GM19438 (cell line): ENCODE measurements around the gene AGBL4.
"Not testable (repeated sequence)": the region's sequence is repeated elsewhere in the genome, so short reads cannot be mapped to it uniquely, and the experiment has no call there.

Experiments used
- ATAC-seq: cut with Tn5 transposase; IDR thresholded peaks from one replicate; pipeline ENCODE4 v1.9.1; 2021; ENCODE audit warnings: low read depth; ENCODE audit not compliant: unreplicated experiment

AGBL4 gene

DNA sequence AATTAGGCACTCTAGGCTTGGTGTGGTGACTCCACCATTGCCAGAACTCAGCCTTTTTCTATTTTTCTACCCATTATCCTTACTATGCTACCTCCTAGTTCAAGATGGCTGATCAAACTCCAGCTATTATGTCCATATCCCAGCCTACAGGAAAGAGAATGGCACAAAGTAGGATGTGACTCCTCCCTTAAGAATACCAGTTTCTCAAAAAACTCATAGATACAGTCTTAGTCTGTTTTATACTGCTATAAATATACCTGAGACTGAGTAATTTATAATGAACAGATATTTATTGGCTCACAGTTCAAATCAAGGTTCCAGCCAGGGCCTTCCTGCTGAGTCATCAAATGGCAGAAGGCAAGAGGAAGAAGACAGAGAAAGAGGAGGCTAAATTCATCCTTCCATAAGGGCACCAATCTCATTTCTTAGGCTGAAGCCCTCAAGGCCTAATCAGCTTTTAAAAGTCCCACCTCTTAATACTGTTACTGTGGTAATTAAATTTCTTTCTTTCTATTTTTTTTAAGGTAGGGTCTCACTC lies 704.3 kb downstream of the AGBL4 start:
- ATAC-seq, result no peak

DNA sequence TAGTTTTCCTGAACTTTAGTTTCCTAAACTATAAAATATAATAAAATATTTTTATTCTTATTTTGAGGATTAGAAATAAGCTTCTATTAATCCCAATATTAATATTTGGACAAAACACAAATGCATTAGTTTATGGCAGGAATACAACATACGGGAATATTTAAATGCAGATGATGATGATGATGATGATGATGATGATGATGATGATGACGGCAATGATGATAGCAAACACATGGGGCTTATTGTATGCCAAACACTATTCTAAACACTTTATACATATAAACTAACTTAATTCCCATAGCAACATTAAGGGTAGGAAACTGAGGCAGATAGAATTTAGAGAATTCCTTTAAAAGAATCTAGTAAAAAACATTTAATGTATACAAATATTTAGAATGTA lies 705.5 kb downstream of the AGBL4 start:
- ATAC-seq, result no peak

DNA sequence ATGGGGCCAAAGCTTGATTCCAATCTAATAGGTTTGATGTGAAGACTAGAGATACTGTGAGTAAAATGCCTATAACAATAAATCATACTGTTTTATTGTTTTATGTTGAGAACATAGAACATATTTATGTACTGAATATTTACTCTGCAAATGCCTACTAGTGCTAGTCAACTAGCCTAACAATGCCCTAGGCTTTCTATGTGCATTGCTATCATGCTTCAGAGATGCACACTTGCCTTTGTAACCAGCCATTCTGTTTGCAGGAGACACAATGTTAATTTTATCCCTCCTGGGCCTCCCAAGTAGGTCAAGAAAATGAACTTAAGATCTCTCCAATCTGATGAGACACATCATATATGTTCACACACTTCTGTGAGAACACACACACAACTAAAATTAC lies 716.3 kb downstream of the AGBL4 start:
- ATAC-seq, result no peak

DNA sequence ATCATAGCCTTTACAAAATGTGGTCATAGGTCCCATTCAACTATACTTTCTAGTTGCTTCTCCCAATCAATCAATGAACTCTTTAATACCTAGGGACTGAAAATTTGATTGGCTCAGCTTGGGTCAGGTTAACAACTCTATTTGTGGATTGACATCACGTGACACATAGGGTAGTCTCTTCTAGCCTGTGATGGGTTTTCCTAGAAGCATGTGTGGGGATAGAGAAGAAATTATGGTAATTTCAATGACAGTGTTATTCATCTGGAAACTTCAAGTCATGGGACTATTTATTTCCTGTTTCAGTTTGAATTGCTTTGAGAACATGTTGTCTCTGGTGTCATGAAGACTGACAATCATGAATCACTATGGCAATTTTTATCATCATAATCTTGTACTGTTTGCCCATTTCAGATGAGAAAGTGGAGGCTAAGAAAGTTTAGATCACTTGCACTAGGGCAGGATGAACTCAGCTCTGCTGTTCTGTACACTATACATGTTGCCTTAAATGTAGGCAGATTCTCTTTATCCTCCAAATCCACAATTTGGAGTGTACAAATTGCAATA lies 717.2 kb downstream of the AGBL4 start:
- no peak for ATAC-seq

DNA sequence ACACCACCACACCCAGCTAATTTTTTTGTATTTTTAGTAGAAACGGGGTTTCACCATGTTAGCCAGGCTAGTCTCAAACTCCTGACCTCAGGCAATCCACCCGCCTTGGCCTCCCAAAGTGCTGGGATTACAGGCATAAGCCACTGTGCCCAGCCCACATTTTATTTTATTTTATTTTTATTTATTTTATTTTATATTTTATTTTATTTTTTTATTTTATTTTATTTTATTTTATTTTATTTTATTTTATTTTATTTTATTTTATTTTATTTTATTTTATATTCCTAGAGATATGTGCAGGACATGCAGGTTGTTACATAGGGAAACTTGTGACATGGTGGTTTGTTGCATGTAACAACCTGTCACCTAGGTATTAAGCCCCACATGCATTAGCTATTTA lies 721.4 kb downstream of the AGBL4 start:
- ATAC-seq, result not testable (repeated sequence)

DNA sequence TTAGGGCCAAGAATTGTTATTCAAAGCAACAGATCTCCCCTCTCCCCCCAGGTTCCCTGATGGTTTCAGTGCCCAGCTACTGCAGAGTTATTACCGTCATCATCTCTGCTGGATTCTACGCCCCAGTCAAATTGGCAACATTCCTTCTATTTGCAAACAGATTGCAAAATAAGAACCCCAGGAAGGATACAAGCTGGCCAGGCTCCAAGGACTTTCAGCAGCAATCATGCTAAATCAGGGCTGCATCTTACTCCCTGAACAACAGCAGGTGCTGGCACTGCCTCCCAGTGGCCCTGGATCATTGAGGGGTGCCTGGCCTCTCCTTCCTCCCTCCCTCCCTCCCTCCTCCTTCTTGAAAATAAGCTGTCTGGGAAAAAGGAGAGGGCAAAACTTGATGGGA lies 725.5 kb downstream of the AGBL4 start:
- no peak for ATAC-seq

DNA sequence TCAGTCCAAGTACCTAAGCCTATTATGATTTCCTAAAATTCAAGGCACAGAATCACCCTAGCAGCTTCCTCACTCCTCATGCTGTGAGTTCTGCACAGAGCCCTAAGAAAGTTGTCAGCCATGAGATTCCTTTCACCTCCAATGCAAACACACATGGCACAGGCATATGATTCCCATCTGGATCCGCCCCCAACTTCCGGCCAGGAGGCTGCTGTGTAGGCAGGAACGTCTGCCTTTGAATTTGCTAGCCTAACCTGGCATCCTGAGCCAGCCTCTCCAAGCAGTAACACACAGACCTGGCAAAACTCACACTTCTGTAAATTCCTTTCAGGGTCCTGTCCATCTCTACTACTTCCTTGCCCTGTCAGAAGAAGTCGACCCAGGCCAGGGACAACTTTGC lies 726.0 kb downstream of the AGBL4 start:
- ATAC-seq, result no peak

DNA sequence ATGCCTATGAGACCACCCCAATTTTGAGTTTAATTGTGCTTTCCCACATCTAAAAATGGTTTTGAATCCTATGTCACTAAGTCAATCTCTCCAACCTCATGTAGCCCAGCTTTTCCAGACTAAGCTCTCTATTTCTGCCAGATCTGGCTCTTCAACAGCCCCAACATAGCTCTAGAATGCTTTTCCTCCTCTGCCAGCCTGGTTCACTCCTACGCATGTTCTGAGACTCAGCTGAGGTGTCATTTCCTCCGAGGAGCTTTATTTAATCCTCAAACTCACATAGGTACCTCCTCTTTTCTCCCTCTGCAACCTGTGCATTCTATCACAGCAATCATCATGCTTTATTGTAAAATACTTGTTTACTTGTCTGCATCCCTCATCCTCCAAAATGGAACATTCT lies 729.2 kb downstream of the AGBL4 start:
- ATAC-seq, result no peak

DNA sequence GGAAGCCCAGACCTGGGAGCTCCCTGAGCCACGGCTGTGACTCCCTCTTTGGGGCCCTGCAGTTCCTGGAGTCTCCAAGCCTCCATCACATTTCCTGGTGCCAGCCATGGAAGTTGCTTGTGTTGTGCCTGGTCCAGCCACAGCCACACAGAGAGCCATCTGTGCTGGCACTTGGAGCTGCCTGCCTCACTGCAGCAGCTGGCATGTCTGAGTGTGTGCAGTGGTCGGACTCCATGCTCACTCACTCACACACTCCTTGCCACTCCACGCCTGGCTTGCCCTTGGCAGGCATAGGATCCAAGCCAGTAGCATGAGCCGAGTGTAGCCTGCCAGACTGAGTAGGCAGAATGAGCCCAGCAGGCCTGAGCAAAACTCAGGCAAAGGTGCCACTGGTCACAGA lies 730.7 kb downstream of the AGBL4 start:
- no peak for ATAC-seq

DNA sequence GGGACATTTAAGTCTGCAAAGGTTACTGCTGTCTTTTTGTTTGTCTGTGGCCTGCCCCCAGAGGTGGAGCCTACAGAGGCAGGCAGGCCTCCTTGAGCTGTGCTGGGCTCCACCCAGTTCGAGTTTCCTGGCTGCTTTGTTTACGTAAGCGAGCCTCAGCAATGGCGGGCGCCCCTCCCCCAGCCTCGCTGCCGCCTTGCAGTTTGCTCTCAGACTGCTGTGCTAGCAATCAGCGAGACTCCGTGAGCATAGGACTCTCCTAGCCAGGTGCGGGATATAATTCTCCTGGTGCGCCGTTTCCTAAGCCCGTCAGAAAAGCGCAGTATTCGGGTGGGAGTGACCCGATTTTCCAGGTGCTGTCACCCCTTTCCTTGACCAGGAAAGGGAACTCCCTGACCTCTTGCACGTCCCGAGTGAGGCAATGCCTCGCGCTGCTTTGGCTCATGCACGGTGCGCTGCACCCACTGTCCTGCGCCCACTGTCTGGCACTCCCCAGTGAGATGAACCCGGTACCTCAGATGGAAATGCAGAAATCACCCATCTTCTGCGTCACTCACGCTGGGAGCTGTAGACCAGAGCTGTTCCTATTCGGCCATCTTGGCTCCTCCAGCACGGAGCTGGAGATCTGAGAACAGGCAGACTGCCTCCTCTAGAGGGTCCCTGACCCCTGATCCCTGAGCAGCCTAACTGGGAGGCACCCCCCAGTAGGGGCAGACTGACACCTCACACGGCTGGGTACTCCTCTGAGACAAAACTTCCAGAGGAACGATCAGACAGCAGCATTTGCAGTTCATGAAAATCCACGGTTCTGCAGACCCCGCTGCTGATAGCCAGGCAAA lies 766.3 kb downstream of the AGBL4 start:
- ATAC-seq, result not testable (repeated sequence)

DNA sequence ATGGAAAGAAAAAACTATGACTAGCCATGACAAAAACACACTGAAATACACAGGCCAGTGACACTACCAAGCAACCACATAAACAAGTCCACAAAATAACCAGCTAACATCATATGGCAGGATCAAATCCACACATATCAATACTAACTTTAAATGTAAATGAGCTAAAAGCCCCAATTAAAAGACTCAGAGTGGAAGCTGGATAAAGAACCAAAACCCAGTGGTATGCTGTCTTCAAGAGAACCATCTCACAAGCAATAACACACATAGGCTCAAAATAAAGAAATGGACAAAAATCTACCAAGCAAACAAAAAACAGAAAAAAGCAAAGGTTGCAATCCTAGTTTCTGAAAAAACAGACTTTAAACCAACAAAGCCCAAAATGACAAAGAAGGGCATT lies 770.8 kb downstream of the AGBL4 start:
- no peak for ATAC-seq

DNA sequence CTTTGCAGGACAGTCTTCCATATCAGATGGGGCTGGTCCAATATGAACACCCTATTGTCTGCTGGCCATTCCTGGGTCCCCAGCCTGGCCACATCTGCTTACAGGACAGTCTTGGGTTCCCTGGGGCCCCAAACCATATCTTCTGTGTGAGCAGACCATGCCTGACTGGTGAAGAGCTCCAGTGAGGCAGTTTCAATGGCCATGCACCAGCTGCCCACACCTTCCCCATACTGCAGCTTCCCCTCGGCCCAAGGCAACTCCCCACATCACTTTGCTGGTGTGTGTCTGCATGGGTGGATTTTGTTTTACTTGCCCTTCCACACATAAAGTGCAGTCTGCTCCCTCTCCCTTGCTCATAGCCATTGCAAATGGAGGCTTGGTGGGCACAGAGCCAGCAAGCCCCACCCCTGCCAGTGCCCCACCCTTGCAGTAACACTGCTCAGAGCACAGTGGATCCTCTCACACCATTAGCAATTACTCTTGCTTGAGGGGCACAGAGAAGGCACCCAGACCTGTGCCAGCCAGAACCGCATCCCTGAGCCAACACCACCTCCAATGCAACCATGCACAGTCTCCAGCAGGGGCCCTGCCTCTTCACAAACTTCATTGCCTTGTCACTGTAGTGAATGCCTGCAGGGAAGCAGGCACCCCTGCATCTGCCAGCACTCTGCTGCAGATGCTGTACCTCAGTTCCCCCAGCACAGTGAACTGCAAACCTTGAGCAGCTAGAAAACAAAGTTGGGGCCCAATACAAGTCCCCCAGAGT lies 772.6 kb downstream of the AGBL4 start:
- no peak for ATAC-seq

DNA sequence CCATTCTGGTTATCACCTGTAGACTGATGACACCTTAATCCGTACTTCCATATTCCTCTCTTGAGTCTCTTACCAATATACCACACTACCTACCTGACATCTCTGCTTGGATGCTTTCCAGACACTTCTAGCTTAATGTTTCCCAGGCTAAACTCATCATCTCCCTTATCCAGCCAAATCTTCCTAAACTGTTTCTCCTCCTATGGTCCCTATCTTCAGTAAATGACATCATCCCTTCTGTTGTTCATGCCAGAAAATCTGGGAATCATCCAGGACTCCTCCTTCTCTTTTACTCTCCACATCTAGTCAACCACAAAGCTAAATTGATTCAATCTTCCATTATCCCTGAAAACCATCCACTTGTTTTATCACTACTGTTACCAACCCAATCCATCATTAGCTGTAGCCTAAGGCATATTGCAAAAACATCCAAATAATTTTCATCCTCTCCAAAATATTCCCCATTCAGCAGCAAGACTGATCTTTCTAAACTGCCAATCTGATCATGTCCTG lies 783.0 kb downstream of the AGBL4 start:
- no peak for ATAC-seq

DNA sequence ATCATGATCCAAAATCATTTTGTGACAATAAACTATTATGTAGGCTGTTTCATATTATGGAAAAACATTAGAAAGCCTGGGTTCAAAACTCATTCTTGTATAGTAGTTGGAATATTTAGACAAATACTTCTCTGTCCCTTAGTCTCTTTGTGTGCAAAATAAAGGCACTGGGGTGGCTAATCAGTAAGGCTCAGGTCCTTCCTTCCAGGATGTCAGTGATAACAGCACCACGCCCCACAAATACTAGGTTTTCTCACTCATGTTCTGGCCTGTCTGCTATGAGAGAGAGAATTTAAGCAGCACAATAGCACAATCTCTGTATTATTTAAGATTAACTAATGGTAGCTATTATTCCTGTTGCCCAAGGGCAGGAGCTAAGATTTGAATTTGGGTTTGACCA lies 788.8 kb downstream of the AGBL4 start:
- no peak for ATAC-seq

DNA sequence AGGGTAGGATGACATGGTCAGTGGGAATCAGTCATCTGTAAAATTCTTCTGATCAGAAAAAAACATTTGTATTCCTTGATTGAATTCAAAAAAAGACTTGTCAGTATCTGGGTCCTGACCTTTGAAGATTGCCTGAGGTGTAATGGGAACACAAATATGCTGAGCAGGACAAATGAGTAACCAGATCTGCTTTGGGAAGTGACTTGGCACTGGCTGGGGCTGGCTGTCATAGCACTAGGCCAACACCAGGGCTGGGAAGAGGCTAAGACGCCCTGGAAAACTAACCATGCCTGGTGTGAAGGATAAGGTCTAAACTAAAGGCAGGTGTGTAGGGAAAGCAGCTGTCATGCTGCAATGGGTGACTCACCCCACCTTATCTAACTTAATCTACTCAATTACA lies 794.2 kb downstream of the AGBL4 start:
- ATAC-seq, result no peak

DNA sequence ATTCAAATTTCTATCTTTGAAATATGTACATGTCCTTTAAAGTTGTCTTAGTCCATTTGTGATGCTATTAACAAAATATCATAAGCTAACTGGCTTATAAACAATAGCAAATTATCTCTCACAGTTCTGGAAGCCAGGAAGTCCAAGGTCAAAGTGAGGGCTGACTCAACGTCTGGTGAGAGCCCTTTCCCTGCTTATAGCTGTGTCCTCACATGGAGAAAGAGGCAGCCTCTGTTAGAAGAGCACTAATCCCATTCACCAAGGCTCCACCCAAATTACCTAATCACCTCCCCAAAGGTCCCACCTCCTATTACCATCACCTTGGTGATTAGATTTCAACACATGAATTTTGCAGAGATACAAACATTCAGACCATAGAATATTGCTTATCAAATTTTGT lies 797.0 kb downstream of the AGBL4 start:
- ATAC-seq, result no peak

DNA sequence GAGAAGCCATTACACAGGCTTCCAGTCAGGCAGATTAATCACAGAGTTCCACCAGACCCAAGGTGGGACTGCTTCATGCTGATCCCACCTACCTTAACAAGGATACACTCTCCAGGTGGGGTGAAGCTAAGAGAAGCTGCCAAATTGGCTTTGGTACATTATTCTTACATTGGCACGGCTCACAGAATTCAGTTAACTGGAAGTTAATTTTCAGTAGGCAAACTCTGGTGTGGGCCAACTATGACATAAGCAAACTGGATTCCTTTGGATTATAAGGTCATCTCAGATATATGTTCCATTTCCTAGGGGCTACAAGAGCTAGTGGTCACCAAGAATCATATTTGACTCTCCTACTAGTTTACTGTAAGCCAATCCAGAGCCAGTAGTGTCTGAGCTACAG lies 798.3 kb downstream of the AGBL4 start:
- no peak for ATAC-seq

DNA sequence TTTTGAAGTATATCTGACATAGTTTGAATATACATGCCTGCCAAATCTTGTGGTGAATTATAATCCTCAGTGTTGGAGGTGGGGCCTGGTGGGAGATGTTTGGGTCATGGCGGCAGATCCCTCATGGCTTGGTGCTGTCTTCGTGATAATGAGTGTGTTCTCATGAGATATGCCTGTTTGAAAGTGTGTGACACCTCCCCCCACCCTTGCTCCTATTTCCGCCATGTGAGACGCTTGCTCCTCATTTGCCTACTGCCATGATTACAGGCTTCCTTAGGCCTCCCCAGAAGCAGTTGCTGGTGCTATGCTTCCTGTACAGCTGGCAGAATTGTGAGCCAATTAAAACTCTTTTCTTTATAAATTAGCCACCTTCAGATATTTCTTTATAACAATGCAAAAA lies 810.5 kb downstream of the AGBL4 start:
- ATAC-seq, result no peak

DNA sequence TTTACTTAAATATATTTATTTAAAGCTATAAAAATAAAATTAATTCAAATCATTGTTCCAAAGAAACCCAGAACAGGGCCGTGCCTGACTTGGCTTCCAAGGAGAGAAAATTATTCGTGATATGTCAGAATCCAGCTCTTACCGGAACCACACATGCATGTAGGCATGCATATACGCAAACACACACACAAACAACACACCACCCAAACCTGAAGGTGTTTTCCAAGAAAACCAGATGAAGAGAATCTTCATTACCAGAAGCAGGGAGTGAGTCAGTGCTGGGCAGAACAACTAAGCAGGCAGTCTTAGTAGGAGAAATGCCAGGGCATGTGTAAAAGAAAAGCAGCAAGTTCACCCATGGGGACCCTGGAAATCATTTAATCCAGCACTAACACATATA lies 815.0 kb downstream of the AGBL4 start:
- no peak for ATAC-seq

DNA sequence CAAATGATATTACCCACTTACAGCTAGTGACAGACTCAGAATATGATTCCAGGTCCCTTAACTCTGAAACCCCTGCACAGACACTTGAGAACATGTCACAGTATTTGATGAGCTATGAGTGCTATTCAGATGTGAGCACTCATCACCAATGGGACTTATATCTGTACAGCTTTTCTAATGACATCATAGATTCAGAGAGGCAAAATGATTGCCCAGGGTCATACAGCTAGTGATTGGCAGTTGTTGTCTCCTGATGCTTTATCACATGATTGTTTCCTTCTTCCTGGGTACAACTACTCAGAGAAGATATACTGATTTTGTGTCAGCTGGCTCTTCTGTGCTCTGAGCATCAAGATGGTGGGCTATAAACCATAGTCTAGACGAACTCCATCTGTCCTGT lies 819.0 kb downstream of the AGBL4 start:
- ATAC-seq, result no peak

DNA sequence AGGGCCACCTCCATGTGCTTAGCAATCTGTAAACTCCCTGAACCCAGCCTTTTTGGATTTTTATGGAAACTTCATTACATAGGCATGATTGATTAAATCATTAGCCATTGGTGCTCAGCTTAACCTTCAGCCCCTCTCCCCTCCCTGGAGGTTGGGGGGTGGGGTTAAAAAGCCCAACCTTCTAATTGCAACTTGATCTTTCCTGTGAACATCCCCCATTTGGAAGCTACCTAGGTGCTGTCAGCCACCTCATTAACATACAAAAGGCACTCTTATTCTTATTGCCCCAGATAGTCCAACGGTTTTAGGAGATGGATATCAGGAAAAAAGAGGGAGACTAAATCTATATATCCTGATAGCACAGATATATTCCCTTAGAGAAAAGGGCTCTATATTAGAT lies 823.0 kb downstream of the AGBL4 start:
- ATAC-seq, result no peak
